NB4 (cell line): ENCODE results near the gene PLEKHG7.

Experiments used
- DNase-seq: peaks from one replicate; pipeline ENCODE4 v3.0.0; 2010; ENCODE audit warnings: low read depth
- H3K4me3 ChIP-seq: one replicate; pipeline ENCODE4 v1.5.1; 2011; ENCODE audit warnings: mild to moderate bottlenecking, low read depth, low read length, moderate library complexity
- CTCF ChIP-seq: IDR thresholded peaks from one replicate; pipeline ENCODE4 v1.5.1; 2012; ENCODE audit warnings: low read depth, low read length
- MAX ChIP-seq: IDR thresholded peaks from 2 replicates; pipeline ENCODE4 v1.6.1; 2011; ENCODE audit warnings: low read depth, low read length
- MYC ChIP-seq: IDR thresholded peaks from 2 replicates; pipeline ENCODE4 v1.6.1; 2011; ENCODE audit warnings: low read depth, low read length
- POLR2A ChIP-seq: IDR thresholded peaks from 2 replicates; pipeline ENCODE4 v1.6.1; 2011; ENCODE audit warnings: mild to moderate bottlenecking; ENCODE audit not compliant: insufficient read length; ENCODE audit errors: extremely low read depth

Gene PLEKHG7

GRCh38 chr12:92821142-92821541 is 118.4 kb downstream of the PLEKHG7 start:
- no peak overlapping the region for H3K4me3 ChIP-seq
- TF ChIP-seq POLR2A (no peak), MYC (no peak), CTCF (no peak), MAX (no peak)
- no peak for DNase-seq
